Measurements from ENCODE around the gene CORO2A.

Gene CORO2A

DNA sequence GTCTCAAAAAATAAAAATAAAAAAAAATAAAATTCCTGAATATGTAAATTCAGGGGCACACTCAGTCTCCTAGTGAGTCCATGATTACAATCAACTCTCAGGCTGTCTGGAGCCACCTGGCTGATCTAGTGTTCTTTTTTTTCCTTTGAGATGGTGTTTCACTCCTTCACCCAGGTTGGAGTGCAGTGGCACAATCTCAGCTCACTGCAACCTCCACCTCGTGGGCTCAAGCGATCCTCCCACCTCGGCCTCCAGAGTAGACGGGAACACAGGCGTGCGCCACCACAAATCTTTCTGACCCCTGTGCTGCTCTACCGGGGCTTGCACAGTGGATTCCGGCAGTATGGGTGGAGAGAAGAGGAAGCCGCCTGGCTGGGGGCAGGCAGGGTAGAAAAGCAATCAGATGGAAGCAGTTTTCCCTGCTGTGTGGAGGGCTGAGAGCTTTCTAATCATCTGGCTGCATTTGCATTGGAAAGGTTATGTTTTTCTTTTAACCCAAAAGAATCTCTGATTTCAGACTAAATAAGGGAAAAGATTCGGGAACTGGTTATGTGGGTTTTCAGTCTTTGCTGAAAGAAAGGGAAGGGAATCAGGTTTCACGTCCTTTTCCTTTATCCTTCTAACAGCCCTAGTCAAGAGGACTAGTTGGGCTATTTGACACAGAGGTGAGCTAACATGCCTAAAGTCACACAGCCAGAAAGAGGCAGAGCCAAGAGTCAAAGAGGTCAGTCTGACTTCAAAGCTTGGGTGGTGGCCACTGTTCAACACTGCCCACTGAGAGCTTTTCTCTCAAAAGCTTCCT lies 26.3 kb upstream of the CORO2A start:
- no peak for DNase-seq

- DNase-seq: no peak
Measured at GRCh38 chr9:98217255-98217654, 24.8 kb upstream of the CORO2A start.

- no peak for DNase-seq
Measured at GRCh38 chr9:98216391-98216790, 24.0 kb upstream of the CORO2A start.

DNA sequence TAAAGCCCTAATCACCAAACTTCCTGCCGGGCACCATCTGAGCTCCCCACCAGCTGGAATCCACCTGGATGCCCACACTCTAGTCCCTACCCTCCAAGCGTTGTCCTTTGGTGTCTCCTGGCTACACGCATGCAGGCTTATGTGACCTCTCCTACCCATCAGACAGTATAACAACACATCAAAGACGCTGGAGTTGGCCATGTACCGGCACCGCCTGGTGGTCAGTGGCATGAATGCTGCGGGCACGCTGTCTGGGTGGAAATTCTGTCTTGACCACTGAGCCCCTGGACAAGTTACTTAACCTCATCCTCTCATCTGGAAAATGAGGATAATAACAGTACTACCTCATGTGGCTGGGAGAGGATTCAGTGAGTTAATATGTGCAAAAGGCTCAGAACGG lies 23.4 kb upstream of the CORO2A start:
- no peak for DNase-seq

DNA sequence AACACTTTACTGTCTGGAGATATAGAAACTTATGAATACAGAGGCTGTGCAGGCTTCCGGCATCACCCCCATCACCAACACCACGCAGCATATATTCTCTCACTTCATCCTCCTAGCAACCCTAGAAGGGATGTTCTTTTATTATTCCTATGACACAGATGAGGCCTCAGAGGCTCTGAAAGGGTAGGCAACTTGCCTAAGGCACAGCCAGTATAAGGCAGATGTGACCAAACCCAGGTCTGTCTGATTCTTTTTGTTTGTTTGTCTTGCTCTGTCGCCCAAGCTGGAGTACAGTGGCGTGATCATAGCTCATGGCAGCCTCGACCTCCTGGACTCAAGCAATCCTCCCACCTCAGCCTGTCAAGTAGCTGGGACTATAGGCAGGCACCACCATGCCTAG lies 22.8 kb upstream of the CORO2A start:
- DNase-seq: no peak

- DNase-seq: no peak
Measured at GRCh38 chr9:98214811-98215210, 22.4 kb upstream of the CORO2A start.

DNA sequence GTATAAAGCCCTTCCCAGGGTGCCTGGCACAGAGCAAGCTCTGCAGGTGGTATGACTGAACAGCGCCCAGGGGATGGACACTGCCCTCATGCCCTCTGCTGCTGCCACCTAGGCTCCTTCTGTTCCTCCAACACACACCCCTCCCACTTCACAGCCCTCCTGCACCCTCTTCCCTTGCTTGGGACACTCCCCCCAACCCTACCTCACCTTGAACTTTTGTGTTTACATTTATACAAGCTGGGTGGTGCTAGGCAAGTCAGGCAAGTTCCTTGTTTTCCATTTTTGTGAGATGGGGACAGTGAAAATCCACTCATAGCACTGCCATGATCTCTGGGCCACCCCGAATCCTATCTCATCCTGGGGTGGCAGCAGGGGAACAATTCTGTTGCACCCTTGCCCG lies 18.8 kb upstream of the CORO2A start:
- DNase-seq: no peak

- DNase-seq: no peak
Measured at GRCh38 chr9:98210435-98210834, 18.0 kb upstream of the CORO2A start.

- DNase-seq: no peak
Measured at GRCh38 chr9:98209530-98209929, 17.1 kb upstream of the CORO2A start.

DNA sequence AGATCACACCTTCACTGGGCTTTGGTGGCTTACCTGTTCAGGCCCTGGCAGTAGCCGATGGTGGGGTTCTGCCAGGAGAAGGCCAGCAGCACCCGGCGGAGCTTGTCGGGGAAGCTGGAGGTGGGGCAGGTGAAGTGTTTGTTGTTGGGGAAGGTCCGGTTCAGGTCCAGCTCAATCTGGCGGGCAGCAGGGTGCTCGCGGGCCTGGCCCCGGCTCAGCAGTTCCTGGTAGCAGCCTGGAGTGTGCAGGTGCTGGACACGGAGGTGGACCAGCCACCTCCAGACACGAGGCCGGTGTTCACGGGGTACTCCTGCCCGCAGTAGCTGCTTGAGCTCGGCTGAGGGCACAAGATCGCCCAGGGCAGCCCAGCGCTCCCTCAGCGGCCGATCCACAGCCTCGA lies 16.2 kb upstream of the CORO2A start:
- DNase-seq: no peak

GRCh38 chr9:98207606-98208005 lies 15.2 kb upstream of the CORO2A start:
- DNase-seq: no peak

GRCh38 chr9:98206754-98207153 lies 14.3 kb upstream of the CORO2A start:
- DNase-seq: no peak

- no peak for DNase-seq
Measured at GRCh38 chr9:98204692-98205091, 12.3 kb upstream of the CORO2A start.

- DNase-seq: no peak
Measured at GRCh38 chr9:98203153-98203552, 10.7 kb upstream of the CORO2A start.

DNA sequence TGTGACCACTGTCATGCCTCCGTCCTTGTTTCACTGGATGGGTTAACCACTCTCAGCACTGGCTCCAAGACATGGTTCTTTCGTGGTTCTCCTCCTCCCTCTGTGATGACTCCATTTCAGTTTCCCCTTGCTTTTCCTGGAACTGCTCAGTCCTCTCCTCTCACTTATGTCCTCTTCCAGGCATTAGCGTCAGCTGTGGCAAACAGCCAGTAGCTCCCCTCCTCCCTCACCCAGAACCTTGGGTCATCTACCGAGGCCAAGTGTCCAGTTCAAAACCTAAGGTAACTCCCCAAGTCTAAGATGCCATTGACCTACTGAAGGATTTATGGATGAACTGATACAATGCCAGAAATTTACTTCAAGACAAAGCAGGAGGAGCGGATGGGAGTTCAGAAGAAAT lies 9.8 kb upstream of the CORO2A start:
- DNase-seq: no peak

- no peak for DNase-seq
Measured at GRCh38 chr9:98201749-98202148, 9.3 kb upstream of the CORO2A start.

GRCh38 chr9:98201102-98201501 lies 8.7 kb upstream of the CORO2A start:
- DNase-seq: no peak

DNA sequence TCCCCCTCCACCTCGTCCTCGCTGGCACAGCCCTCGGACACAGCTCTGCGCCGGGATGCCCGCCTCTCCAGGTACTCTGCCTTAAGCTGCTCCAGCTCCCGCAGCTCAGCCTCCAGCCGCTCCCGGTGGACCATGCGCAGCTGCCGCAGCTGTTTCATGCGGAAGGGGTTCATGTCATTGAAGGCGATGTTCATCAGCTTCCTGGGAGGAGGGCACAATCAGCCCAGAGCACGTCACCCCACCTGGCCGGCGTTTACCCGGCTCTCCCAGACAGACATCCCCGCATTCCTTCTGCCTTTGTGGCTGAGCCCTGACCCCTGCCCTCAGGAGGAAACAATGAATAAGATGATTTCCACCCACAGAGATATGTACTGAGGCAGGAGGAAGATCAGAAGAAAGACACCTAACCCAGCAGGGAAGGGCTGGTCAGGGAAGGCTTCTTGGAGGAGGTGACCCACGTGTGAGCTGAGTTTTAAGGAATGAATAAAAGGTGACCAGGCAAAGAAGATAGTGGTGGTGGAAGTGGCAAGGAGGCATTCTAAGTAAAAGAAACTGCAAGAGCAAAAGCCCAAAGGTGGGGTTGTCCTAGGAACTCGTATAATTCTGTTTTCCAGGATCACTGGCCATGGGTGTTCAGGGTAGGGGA lies 7.1 kb upstream of the CORO2A start:
- no peak for DNase-seq

GRCh38 chr9:98195671-98196070 lies 3.2 kb upstream of the CORO2A start:
- no peak for DNase-seq

- no peak for DNase-seq
Measured at GRCh38 chr9:98193336-98193944, 1.0 kb upstream of the CORO2A start.

DNA sequence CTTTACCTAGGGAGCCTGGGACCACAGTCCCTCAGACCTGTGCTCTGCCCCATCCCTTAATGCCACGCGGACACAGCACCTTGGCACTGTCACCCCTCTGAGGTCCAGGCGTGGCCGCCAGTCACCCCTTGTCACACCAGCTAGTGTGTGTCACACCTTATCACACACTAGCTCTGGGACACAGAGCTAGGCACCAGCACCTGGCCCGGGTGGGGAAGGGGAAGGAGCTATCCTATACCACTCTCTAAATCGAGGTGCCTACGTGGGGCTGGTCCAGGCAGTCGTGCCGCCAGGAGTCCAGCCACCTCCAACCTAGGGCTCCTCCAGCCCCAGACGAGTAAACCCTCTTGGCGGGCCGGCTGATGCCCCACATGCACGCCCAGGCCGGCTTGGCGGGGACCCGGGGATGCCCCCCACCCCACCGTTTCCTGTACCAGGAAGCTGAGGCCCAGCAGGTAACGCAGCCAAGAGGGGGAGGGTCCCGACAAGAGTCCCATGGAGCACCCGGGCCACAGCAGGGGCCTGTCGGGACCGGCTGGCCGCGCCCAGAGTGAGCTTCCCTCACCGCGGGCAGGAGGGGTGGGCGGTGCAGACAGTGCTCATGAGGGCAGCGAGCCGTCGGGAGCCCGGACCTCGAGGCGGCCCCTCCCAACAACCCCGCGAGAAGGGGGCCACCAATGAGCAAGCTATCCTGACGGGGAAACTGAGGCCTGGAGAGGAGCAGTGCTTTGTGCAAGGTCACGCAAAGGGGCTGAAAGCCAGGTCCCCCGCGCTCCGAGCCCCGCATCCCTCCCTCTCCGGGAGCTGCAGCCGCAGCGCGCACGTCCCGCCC lies 550 bp downstream of the CORO2A start:
- DNase-seq: no peak

- DNase-seq: no peak
Measured at GRCh38 chr9:98191181-98191608, 1.2 kb downstream of the CORO2A start.

DNA sequence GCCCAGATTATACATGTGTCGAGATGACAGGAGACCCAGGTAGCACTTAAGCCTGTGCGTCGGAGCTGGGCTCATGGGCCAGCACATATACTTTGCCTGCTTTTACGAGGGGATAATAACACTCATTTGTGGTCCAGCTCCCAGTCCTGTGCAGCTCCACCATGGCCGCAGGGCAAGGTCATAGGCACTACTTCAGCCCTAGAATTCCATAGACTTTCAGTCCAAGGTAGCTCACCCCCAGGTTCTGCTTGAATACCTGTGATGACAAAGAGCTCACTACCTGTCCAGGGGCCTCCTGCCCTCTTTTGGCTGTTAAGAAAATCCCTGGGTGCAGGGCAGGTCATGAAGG lies 1.7 kb downstream of the CORO2A start:
- DNase-seq: no peak
